H1 (cell line): ENCODE results near the gene UGT1A3. TPM values are rescaled to one million over a fixed set of nuclear protein-coding genes. Genes with fewer than 3 reads are reported as not detected.

ENCODE experiments used
- TAF7 ChIP-seq: optimal IDR thresholded peaks from 2 replicates; pipeline ENCODE3; 2011; ENCODE audit warnings: low read depth, mild to moderate bottlenecking, inconsistent platforms, low read length, moderate library complexity, borderline replicate concordance
- polyA plus RNA-seq, 7 experiments: library from polyadenylated mRNA; depleted of rRNA in 3 of 7; stranded (reverse) in 5 of 7; unstranded in 2 of 7; fragments of >200 nt in 5 of 7; fragments of 200-250 nt in 2 of 7; gene quantifications; 1 replicate in 5 of 7; 2 replicates in 1 of 7; 4 replicates in 1 of 7; pipeline versions ENCODE4 v1.2.1 to v1.2.3, GENCODE V29; 2011 to 2013; ENCODE audit warnings: missing spikeins in 2 of 7, mixed read lengths in 2 of 7
- total RNA-seq: library from RNA; stranded (reverse); fragmentation: NEBNext Ultra II Directional; extraction: Animal tissue kit (Norgen Biotek cat#: 25700); gene quantifications from 2 replicates; pipeline ENCODE4 v1.2.1, GENCODE V29; 2021

Gene UGT1A3
- total and polyA plus RNA-seq, 2 of the 8 experiments (the other 6 are each of a cell fraction or from before 2014, with no cell fraction given) = not detected

GRCh38 chr2:233811732-233812131 is 82.9 kb downstream of the UGT1A3 start (continued):
- TF ChIP-seq TAF7 = no peak
